Esophagus squamous epithelium (tissue), 4 donors: ENCODE data around the gene ITGB7.

Experiments
- CTCF ChIP-seq, 6 experiments: fragments of 450-650 bp in 4 of 6; fragments of 200-600 bp in 2 of 6; sonication (generic) in 2 of 6; IDR thresholded peaks; one replicate each; pipeline ENCODE4 v1.5.1; 2016 to 2019; ENCODE audit warnings: antibody characterized with exemption in 6 of 6, mild to moderate bottlenecking in 4 of 6, moderate library complexity in 4 of 6
- POLR2A ChIP-seq, 4 donors: fragments of 450-650 bp; IDR thresholded peaks; one replicate each; pipeline ENCODE4 v1.6.1; 2017; ENCODE audit warnings: antibody characterized with exemption in 4 of 4, mild to moderate bottlenecking in 4 of 4, moderate library complexity in 3 of 4

GRCh38 chr12:53200458-53201176 lies 6.4 kb downstream of the ITGB7 start:
- no peak for TF ChIP-seq CTCF (IDR thresholded peaks at IDR 0.05)
- no peak for TF ChIP-seq POLR2A (IDR thresholded peaks at IDR 0.05)
